Nasal cavity respiratory epithelium epithelial cell of viscerocranial mucosa (primary cell): ENCODE data around the gene HEPN1. TPM values are rescaled to one million over a fixed set of nuclear protein-coding genes. Genes with fewer than 3 reads are reported as not detected.

ENCODE experiments used
- total RNA-seq: library from RNA; depleted of rRNA; stranded (reverse); fragments of >200 nt; gene quantifications from 2 replicates; pipeline ENCODE4 v1.2.3, GENCODE V29; 2014

The HEPN1 gene
- total RNA-seq = not detected in 2 replicates

DNA sequence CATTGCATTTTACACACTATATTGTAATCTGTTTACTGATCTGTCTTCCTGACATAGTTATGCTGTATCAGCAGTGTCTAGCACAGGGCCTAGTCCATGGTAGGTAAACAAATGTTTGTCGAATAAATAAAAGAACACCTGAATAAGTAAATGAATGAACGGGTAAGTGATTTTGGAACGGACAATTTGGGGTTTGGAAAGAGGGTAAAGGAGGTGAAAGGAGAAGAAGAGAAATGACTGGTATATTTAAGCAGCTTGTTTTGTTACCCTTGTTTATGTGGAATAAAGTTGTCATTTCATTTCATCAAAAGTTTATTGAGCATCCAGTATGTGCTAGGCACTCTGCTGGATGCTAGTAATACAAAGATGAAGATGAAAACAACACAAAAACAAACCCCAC is at the start of gene HEPN1:
Gene HEPN1 (plus strand): TSS at position 301 of the 400 bp plus-strand sequence.

DNA sequence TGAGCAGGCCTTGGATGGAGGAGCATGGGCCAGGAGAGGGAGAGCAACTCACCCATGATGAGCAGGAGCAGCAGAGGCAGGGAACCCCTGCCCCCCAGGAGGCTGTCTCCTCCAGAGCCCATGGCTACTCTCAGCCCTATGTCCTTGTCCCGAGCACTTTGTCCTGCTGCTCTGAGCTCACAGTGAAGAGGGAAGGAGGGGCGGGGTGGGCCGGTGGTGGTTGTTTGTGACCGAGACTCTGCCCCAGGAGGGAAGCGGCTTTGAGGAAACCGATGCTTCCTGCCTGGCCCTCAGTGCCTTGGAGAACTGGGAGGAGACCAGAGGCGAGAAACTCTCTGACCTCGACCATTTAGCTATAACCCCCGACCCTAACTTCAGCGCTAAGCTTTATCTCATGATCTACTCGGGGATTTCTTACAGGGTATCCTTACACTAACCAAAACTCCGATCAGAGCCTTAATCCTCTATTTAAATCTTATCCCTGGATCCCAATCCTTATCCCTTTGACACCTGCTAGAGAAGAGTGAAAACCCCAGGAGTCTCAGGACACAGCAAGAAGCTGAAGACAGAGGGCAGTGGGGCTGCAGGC is 21.3 kb upstream of the HEPN1 start, which contains the start of gene ROBO4:
Gene ROBO4 (minus strand): TSS at position 192 of the 589 bp plus-strand sequence. CDS start 70 bp downstream, at position 122.

DNA sequence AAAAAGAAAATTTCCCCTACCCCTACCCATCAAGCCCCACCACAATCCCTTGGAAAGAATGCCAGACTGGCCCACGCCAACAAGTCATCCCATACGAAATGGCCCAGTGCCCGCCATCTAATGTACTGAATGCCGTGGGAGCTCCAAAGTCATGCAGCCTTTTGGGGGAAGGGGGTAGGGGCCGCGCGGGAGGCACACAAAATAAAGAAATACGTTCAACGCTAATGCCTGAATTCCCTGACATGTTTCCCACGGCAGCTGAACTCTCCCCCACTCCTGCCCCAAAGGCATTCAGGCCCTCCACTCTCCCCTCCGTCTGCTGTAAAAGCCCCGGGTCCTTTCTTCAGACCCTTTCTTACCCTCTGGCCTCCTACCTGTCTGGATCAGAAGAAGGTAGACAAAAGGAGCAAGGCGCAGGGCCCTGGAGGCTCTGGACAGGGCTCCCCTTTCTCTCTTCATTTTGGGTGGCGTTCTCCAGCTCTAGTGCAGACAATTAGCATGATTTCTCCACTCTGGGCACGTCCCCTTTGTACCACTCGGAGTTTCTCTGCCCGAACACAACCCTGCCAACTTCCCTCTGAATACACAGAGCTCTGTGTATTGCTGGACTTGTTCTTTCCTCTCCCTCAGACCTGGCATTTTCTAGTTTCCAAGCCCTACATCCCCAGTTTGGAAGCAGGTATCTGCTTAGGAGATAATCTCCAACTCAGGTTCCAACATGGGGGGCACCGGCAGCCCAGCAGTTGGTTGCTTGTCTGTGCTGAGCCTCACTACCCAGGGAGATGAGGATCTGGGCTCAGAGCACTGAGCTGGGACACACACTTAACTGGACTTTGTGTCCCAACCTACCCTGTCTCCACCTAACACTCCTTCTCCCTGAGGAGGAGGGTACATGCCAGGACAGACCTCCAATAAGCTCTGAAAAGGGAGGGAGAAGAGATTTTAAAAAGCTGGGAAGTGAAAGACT is 16.8 kb downstream of the HEPN1 start, which contains the start of gene HEPACAM:
Gene HEPACAM (minus strand): TSS at position 500 of the 967 bp plus-strand sequence. CDS start 41 bp downstream, at position 459.

DNA sequence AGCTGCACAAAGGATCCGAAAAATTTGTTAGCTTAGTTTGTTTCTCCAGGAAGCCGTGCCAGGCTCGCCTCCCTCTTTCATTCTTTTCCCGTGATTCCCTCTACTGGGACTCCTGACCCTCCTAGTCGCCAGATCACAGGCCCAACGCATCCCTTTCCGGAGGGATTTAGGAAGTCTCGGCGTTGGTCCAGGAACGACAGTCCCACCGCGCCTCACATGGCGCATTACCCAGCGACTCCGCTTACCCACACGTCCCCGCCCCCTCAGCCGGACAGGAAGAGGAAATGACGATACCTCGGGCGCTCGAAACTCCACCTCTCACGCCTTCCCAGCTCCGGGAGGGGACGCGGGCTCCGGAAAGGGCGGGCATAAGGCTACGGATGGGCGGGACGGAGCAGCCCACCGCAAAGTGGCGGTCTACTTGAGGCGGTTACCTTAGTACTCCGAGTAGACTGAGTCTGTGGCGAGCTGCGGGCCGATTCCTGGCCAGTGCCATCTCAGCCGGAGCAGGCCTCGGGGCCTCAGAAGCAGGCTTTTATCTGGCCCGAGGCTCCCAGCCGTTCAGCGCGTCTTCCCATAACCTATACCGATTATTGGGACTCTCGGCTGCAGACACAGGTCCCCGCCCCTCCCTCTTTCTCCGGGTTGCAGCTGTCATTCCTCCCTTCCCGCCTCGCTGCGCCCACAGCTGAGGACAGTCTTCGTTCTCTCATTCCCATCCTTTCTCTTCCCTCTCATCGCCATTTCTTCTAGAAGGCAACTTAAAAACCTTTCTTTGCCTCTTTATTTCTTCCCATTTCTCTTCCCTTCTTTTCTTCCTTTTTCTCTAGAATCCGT is 34.9 kb downstream of the HEPN1 start, which contains the start of gene CCDC15:
Gene CCDC15 (plus strand): TSS at position 450 of the 837 bp plus-strand sequence. CDS start 531 bp downstream, outside the sequence.

Other genes with a start within 250 kb of the HEPN1 start
- gene SIAE, start 245.5 kb upstream of the HEPN1 start, total RNA-seq = 10.3 and 31.5 TPM in 2 replicates
- 2.4 and 4.1 TPM in 2 replicates for gene SPA17, start 245.3 kb upstream of the HEPN1 start, total RNA-seq
- gene NRGN, start 179.3 kb upstream of the HEPN1 start, total RNA-seq = not detected in 2 replicates
- gene VSIG2, start 167.0 kb upstream of the HEPN1 start, total RNA-seq = under 0.01 and 1.3 TPM in 2 replicates
- gene ESAM, start 157.0 kb upstream of the HEPN1 start, total RNA-seq = under 0.01 and 0.07 TPM in 2 replicates
- gene MSANTD2, start 118.8 kb upstream of the HEPN1 start, total RNA-seq = 1.7 and 5.5 TPM in 2 replicates
- gene ROBO3, start 53.8 kb upstream of the HEPN1 start, total RNA-seq = 8.5 and 56.0 TPM in 2 replicates
- gene ROBO4, start 21.4 kb upstream of the HEPN1 start, total RNA-seq = under 0.01 TPM in 1 of 2 replicates, not detected in the other
- gene HEPACAM, start 16.8 kb downstream of the HEPN1 start, total RNA-seq = not detected in 2 replicates
- 1.00 and 3.1 TPM in 2 replicates for gene CCDC15, start 35.0 kb downstream of the HEPN1 start, total RNA-seq
- 26.7 and 39.7 TPM in 2 replicates for gene SLC37A2, start 144.1 kb downstream of the HEPN1 start, total RNA-seq
- gene TMEM218, start 192.4 kb downstream of the HEPN1 start, total RNA-seq = 21.3 and 36.6 TPM in 2 replicates
- gene PKNOX2, start 245.5 kb downstream of the HEPN1 start, total RNA-seq = under 0.01 TPM in 1 of 2 replicates, not detected in the other